Smooth muscle cell of the brain vasculature (primary cell): Measurements from ENCODE around the gene MPDZ.

Source experiments
- DNase-seq: peaks from one replicate; pipeline ENCODE4 v3.0.0-alpha.2; 2012; ENCODE audit warnings: low read depth, low spot score

Gene MPDZ

DNA sequence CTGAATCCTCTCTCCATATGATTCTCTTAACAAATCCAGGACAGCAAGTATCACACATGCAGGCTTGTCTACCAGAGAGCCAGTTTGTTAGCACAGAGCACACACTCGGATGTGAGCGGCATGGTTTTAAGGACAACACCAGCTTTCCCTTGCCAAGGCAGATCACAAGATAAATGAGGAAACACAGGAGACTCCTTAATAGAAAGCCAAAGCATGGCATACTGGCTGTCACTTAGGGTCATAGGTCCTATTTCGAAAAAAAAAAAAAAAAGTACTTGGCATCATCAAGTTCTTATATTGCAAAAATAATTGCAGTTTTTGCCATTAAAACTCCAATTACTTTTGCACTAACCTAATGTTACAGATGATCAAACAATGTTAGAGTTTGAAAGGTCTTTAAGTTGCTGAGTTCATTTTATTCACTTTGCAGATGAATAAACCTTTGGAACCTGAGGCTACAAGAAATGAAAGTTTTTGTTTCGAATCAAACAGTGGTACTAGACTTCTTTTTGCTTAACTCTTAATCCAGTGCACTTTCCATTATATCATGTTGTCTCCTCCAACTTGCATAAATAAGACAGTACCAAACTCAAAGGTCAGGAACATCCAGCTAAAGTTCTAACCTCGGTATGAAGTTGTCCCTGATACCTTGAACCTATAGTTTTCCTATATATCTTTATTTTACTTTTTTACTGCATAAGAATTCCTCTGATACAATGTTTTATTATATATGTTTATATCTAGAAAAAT is 138.5 kb downstream of the MPDZ start:
- DNase-seq = no peak

DNA sequence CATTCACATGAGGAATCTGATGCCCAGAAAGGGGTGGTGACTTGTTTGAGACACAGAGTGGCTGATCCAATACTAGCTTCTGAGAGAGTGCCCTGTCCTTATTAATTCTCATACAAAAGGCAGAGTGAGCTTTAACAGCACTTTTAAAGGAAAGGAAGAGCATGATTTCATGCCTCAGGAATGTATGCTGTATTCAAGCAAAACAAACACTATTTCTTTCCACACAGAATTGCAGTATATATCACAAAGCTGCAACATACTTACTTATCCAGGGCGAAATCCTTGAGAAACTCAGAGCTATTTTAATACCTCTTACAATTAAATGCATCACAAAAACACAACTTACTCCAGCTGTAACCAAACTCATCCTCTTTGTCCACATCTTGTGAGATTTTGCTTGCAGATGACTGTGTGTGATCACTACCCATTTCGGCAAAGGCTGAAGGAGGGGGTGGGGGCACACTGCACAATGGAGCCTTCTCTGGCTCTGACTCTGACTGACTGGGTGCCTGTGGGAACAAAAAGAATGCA is 139.8 kb downstream of the MPDZ start:
- peak; percentile 47 for DNase-seq

- DNase-seq = no peak
Observed at GRCh38 chr9:13137426-13137825, 142.1 kb downstream of the MPDZ start.

GRCh38 chr9:13131991-13132390 is 147.5 kb downstream of the MPDZ start:
- DNase-seq = no peak

DNA sequence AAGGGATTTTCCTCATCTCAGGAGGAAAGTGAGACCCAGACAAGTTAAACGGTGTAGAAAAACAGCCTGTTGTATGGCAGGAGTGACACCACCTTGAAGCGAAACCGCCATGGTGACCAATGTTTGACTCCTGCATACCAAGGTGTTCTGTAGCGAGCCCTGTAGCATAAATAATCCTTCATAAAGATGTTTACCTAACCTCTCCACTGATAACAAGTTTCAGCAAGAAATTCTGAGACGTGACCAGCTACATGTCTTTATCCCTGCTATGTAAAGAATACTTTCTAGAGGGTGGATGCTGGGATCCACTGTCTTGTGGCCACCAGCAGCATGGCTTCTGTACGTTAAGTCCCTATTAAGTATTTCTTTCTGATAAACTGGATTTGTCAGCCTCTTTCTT is 148.1 kb downstream of the MPDZ start:
- DNase-seq = no peak

GRCh38 chr9:13128266-13128860 is 151.1 kb downstream of the MPDZ start:
- DNase-seq = no peak

GRCh38 chr9:13127131-13127530 is 152.4 kb downstream of the MPDZ start:
- DNase-seq = no peak

DNA sequence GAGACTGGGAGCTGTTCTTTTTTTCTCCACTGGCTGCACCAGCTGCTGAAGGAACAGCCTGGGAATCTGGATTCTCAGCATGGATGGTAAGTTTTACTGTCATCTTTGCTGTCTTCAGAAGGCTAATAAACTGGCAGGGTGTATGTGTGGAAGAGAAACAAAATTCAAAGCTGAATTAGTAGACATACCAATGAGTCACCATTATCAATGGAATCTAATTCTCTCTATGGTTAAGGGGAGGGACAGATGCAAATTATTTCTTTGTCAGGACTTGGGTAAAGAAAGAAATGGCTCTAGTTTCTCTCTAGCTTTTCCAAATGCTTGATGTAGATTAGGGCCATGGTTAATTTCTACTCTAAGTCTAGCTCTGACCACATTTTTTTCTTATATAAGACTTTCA is 154.2 kb downstream of the MPDZ start:
- no peak for DNase-seq

GRCh38 chr9:13122756-13123369 is 156.6 kb downstream of the MPDZ start:
- no peak for DNase-seq

DNA sequence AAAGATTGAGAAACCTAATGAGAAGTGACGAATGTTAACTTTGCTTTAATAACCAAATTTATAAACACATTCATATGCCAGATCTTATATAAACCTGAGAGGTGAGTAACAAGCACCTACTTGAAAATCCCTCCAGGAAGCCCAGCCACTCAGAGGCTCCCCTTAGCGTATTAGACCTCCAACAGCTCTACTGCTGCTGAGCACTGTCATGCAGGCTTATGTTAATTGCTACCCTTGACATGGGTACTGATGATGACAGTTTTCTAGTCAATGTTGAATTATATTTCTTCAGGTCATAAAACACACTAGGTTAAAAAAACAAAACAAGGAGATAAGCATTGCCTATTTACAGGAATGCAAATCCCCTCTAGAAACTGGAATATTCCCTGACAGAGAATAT is 161.2 kb downstream of the MPDZ start:
- DNase-seq = no peak

- DNase-seq = no peak
Observed at GRCh38 chr9:13116292-13116691, 163.2 kb downstream of the MPDZ start.

- DNase-seq = no peak
Observed at GRCh38 chr9:13113751-13114150, 165.7 kb downstream of the MPDZ start.

DNA sequence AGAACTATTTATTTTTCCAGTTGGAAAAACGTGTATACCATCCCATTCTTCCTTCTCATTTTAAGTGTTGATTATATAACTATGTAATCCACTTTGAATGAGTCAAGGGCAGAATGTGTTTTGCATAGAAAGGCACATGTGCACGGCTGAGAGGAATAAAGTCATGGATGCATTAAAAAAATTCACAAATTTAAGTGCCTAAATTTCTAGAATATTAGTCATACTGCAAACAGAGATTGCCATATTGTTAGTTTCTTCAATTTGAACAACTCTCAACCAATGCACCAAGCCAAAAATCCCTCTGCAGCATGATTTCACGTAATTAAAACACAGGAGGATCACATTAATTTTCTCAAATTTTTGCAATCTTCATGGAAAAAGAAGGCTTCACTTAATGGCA is 166.3 kb downstream of the MPDZ start:
- DNase-seq = no peak

DNA sequence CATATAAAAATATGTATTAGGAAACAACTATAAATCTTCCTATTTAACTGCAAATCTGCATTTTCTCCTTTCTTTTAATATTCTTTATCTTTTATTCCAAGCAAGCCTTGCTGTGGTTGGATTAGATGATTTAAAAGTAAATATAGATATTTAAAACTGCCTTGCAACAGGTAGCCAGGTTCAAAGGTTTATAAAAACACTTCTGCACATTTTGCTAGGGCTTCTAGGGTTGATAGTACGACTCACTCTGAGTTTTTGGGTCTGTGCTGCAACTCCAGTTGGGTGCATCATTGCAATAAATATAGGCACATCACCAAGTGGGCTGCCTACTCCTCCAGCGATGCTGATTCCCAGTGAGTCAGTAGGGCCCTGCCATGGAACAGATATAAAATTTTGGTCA is 167.7 kb downstream of the MPDZ start:
- DNase-seq = no peak

DNA sequence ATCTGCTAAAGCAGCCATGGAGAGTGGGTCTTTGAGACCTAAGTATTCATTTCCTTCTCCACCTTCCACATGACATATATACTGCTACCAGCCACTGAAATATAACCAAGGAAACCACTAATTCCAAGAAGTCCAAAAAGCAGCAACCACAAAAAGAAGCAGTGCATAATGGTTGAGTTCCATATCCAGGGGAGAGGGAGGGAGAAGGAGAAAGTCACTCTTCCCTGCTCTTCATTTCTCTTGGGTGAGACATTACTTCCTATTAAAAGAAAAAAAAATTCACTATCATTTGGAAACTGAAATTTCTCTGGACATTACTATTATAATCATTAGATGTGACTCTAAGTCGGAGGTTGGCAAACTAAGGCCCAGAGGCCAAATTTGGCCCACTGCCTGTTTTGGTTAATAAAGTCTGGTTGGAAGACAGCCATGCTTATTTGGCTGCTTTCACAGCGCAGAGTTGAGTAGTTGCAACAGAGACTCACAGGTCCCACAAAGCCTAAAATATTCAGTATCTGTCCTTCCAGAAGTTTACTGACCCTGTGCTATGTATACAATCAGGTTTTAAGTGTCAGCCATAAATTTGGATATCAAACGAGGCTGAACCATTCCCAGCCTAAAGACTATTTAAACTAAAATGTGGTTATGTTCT is 168.6 kb downstream of the MPDZ start:
- no peak for DNase-seq

DNA sequence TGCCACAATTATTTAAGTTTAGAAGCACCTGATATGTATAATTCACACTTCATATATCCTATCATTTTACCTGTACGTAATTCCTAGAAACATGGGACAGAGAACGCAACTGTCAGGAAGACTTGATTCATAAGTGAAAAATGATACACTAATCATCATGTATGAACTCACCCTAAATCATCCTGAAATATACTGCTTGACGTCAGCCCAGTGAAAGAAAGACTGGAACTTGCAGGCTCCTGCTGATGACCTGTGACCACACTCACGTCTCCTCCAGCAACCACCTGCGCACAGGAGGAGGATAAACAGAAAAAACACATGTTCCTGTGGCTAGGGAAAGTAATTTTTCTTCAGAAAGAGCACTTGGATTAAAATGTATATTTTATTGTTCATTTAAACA is 169.7 kb downstream of the MPDZ start:
- DNase-seq = no peak

DNA sequence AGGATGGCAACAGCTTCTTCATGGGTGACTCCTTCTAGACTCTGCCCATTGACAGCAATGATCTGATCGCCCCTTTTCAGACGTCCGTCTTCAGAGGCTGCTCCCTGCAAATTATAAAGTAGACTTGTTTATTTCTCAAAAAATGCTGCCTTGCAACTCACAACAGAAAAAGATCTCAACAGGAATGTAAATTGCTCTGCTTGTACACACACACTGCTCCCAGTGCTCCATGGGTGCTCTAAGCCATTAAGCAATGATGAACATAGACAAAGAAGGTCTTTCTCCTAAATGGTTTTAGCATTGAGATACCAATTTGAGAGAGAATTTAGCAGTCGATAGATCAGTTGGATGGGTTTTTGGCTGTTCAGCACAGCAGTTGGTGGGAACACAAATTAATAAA is 172.5 kb downstream of the MPDZ start:
- DNase-seq = no peak

DNA sequence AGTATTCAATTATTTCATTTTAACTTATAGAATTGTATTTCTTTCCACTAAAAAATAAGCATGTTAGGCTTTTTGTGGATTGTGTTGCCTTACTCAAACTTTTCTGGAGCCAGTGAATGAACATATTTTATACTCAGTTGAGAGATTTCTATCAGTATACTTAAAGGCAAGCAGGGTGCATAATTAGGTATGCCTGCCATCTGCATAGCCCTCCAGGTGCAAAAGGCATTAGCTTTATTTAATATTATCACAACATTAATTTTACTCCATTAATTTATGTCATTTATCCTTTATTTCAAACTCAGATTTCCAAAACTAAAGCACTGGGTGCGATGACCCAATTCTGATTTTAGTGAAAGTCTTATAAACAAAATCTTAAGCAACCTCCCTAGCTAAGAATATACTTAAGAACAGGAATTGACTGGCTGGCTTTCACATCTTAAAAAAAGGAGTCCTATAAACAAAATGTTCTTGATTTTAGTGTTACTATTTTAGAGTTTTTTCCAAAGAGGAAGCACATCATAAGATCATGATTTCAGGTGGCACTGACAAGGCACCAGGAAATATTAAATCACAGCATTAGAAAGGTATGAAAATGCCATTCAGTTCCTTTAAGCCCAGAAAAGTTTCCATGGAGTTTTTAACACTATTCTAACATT is 178.4 kb downstream of the MPDZ start:
- no peak for DNase-seq

- DNase-seq = no peak
Observed at GRCh38 chr9:13095056-13095455, 184.4 kb downstream of the MPDZ start.

DNA sequence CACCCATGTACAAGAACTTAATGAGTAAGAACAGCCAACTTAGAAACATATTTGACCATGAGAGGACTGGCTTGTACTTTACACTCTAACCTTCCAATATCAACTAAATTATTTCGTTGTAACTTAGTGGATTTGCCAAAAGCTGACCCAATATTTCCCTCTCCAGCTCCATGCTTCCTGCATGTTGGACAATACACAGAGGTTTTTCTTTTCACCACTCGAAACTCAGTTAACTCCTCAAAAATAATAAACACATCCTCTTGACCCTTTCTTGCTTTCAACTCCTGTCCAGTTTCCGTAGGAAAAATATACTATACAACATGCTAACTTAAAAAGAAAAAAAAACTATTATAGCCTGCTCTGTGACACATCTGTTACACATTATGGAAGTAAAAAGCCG is 188.9 kb downstream of the MPDZ start:
- DNase-seq = no peak

- DNase-seq = no peak
Observed at GRCh38 chr9:13089666-13090065, 189.8 kb downstream of the MPDZ start.
